ENCODE data around the gene MPG. TPM values are rescaled to one million over a fixed set of nuclear protein-coding genes. Genes with fewer than 3 reads are reported as not detected.
A peak's percentile ranks its signal among the peaks of the same experiment; 100 is the strongest.
"Not testable (repeated sequence)": the region's sequence is repeated elsewhere in the genome, so short reads cannot be mapped to it uniquely, and the experiment has no call there.

The MPG gene
- total RNA-seq, 1 experiment from 2014 or later = 60.0 TPM

DNA sequence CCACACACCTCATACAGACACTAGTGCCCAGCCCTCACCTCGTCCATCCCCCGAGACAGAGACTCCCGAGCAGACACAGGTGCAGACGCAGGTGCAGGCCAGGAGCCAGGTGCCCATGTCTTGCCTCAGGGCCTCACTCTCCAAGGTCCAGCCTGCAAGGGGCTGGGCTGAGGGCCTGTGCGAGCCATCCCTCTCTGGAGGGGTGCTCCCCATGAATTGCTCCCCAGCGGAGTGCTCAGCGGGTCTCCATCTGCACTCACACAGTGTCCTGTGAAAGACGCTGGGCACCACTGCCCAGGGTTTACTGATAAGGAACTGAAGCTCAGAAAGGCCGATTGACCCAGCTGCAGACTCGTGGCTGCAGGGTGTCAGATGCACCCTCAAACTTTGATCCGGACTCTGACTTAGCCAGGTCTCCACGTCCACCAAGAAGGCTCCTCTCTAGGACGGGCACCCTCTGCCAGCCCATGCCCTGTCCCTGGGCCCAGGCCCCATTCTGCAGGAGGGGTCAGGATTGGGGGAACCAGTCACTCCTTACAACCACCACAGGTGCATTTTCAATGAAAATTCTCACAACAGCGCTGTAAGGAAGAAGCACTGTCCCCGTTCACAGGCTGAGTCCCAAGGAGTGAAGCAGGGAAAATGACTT lies 41.6 kb upstream of the MPG start (continued):
- TF ChIP-seq, protein P1, sequence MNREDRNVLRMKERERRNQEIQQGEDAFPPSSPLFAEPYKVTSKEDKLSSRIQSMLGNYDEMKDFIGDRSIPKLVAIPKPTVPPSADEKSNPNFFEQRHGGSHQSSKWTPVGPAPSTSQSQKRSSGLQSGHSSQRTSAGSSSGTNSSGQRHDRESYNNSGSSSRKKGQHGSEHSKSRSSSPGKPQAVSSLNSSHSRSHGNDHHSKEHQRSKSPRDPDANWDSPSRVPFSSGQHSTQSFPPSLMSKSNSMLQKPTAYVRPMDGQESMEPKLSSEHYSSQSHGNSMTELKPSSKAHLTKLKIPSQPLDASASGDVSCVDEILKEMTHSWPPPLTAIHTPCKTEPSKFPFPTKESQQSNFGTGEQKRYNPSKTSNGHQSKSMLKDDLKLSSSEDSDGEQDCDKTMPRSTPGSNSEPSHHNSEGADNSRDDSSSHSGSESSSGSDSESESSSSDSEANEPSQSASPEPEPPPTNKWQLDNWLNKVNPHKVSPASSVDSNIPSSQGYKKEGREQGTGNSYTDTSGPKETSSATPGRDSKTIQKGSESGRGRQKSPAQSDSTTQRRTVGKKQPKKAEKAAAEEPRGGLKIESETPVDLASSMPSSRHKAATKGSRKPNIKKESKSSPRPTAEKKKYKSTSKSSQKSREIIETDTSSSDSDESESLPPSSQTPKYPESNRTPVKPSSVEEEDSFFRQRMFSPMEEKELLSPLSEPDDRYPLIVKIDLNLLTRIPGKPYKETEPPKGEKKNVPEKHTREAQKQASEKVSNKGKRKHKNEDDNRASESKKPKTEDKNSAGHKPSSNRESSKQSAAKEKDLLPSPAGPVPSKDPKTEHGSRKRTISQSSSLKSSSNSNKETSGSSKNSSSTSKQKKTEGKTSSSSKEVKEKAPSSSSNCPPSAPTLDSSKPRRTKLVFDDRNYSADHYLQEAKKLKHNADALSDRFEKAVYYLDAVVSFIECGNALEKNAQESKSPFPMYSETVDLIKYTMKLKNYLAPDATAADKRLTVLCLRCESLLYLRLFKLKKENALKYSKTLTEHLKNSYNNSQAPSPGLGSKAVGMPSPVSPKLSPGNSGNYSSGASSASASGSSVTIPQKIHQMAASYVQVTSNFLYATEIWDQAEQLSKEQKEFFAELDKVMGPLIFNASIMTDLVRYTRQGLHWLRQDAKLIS (CRISPR knock-in tag; IDR thresholded peaks at IDR 0.05; ENCODE audit: borderline replicate concordance) = no peak
- TF ChIP-seq GABPB1 (CRISPR knock-in tag; IDR thresholded peaks at IDR 0.05) = no peak
- TF ChIP-seq, protein P2, sequence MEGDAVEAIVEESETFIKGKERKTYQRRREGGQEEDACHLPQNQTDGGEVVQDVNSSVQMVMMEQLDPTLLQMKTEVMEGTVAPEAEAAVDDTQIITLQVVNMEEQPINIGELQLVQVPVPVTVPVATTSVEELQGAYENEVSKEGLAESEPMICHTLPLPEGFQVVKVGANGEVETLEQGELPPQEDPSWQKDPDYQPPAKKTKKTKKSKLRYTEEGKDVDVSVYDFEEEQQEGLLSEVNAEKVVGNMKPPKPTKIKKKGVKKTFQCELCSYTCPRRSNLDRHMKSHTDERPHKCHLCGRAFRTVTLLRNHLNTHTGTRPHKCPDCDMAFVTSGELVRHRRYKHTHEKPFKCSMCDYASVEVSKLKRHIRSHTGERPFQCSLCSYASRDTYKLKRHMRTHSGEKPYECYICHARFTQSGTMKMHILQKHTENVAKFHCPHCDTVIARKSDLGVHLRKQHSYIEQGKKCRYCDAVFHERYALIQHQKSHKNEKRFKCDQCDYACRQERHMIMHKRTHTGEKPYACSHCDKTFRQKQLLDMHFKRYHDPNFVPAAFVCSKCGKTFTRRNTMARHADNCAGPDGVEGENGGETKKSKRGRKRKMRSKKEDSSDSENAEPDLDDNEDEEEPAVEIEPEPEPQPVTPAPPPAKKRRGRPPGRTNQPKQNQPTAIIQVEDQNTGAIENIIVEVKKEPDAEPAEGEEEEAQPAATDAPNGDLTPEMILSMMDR (IDR thresholded peaks at IDR 0.05) = no peak
- TF ChIP-seq, protein P3, sequence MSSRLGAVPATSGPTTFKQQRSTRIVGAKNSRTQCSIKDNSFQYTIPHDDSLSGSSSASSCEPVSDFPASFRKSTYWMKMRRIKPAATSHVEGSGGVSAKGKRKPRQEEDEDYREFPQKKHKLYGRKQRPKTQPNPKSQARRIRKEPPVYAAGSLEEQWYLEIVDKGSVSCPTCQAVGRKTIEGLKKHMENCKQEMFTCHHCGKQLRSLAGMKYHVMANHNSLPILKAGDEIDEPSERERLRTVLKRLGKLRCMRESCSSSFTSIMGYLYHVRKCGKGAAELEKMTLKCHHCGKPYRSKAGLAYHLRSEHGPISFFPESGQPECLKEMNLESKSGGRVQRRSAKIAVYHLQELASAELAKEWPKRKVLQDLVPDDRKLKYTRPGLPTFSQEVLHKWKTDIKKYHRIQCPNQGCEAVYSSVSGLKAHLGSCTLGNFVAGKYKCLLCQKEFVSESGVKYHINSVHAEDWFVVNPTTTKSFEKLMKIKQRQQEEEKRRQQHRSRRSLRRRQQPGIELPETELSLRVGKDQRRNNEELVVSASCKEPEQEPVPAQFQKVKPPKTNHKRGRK (CRISPR knock-in tag; IDR thresholded peaks at IDR 0.05; ENCODE audit: borderline replicate concordance) = no peak
- TF ChIP-seq SMAD4 (CRISPR knock-in tag; IDR thresholded peaks at IDR 0.05) = no peak

DNA sequence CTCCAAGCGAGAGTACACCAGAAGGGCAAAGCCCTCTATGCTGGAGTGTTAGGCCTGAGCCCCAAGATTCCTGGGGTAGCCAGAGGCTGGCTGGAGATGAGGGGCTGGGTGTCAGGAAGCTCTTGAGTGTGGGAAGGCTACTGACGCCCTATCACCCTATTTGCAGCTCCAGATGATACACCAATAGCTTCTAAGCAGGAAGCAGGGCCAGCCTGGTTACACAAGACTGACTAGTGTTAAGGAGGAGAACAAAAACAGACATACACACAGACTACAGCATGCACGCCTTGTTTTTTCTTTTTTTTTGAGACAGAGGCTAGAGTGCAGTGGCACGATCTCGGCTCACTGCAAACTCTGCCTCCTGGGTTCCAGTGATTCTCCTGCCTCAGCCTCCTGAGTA lies 40.5 kb upstream of the MPG start:
- ChIA-PET CTCF (interaction anchor here (1.7 kb wide), 1 partner anchor 81 kb away, joined by 5 read pairs; no protein-coding TSS in a partner anchor), POLR2A (interaction anchor here (1.9 kb wide), 1 partner anchor 16 kb away, joined by 6 read pairs; the partner anchor contains the start of genes POLR3K and SNRNP25)
- Mint-ChIP-seq H3K27ac (no peak overlapping the region), H3K4me1 (no peaks in the 10 kb centered on the region; the same call in 1 of the 2 replicates), H3K27me3 (ENCODE audit: low read depth) (no peaks in the 10 kb centered on the region), H3K9me3 (peaks cover 9% of the 10 kb centered on the region), H3K4me3 (no peak overlapping the region), H3K36me3 (peaks cover 28% of the 10 kb centered on the region)
- DNase-seq (ENCODE audit: low spot score) (no peak), ATAC-seq (no peak)
- TF ChIP-seq ZNF219 (CRISPR knock-in tag; IDR thresholded peaks at IDR 0.05; ENCODE audit: borderline replicate concordance) = no peak
- no peak for TF ChIP-seq RORB (CRISPR knock-in tag; IDR thresholded peaks at IDR 0.05)
- no peak for TF ChIP-seq SMAD3 (CRISPR knock-in tag; IDR thresholded peaks at IDR 0.05; ENCODE audit: borderline replicate concordance)
- TF ChIP-seq, protein P4, sequence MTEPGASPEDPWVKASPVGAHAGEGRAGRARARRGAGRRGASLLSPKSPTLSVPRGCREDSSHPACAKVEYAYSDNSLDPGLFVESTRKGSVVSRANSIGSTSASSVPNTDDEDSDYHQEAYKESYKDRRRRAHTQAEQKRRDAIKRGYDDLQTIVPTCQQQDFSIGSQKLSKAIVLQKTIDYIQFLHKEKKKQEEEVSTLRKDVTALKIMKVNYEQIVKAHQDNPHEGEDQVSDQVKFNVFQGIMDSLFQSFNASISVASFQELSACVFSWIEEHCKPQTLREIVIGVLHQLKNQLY (CRISPR knock-in tag; IDR thresholded peaks at IDR 0.05) = no peak
- TF ChIP-seq ZNF423 (CRISPR knock-in tag; IDR thresholded peaks at IDR 0.05) = no peak
- TF ChIP-seq, protein P5, sequence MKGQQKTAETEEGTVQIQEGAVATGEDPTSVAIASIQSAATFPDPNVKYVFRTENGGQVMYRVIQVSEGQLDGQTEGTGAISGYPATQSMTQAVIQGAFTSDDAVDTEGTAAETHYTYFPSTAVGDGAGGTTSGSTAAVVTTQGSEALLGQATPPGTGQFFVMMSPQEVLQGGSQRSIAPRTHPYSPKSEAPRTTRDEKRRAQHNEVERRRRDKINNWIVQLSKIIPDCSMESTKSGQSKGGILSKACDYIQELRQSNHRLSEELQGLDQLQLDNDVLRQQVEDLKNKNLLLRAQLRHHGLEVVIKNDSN (CRISPR knock-in tag; IDR thresholded peaks at IDR 0.05) = no peak
- TF ChIP-seq, protein P6, sequence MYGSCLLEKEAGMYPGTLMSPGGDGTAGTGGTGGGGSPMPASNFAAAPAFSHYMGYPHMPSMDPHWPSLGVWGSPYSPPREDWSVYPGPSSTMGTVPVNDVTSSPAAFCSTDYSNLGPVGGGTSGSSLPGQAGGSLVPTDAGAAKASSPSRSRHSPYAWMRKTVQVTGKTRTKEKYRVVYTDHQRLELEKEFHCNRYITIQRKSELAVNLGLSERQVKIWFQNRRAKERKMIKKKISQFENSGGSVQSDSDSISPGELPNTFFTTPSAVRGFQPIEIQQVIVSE (CRISPR knock-in tag; IDR thresholded peaks at IDR 0.05; ENCODE audit: borderline replicate concordance) = no peak
- no peak for TF ChIP-seq RELA (CRISPR knock-in tag; IDR thresholded peaks at IDR 0.05; ENCODE audit: borderline replicate concordance)
- TF ChIP-seq IRF2 (CRISPR knock-in tag; IDR thresholded peaks at IDR 0.05; ENCODE audit: borderline replicate concordance, low read depth) = no peak
- no peak for TF ChIP-seq PRRX2 (CRISPR knock-in tag; IDR thresholded peaks at IDR 0.05)
- no peak for TF ChIP-seq EMX1 (CRISPR knock-in tag; IDR thresholded peaks at IDR 0.05)
- no peak for TF ChIP-seq NFATC4 (CRISPR knock-in tag; IDR thresholded peaks at IDR 0.05)

DNA sequence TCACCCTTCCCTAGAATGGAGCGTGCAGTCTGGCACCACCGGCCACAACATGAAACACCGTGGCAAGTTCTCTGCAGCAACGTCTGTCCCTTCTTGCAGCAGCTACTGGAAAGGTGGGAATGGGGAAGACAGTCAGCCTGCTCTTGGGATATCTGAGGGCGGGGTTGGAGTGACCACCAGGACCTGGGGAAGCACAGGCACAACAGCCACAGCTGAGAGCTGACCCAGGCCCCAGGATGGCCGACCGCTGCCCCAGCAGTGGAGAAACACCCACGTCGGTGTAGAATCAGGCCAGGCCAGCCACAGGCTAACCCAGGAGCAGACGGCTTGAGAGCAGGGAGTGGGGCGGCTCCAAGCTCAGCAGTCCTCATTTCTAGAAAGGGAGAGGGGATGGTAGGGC lies 39.8 kb upstream of the MPG start:
- peaks cover 16% of the 10 kb centered on the region for H3K9me3 Mint-ChIP-seq
- peak overlapping the region; percentile 49; the same call in 1 of the 2 replicates for H3K27ac Mint-ChIP-seq
- not testable (repeated sequence) for H3K4me3 Mint-ChIP-seq; H3K4me1 Mint-ChIP-seq; ATAC-seq; DNase-seq (ENCODE audit: low spot score); H3K27me3 Mint-ChIP-seq (ENCODE audit: low read depth)
- H3K36me3 Mint-ChIP-seq = peaks cover 35% of the 10 kb centered on the region
- POLR2A ChIA-PET = interaction anchor here (1.9 kb wide), 1 partner anchor 15 kb away, joined by 6 read pairs; the partner anchor contains the start of genes POLR3K and SNRNP25
- CTCF ChIA-PET = interaction anchor here (1.7 to 2.8 kb wide), 4 partner anchors 15 to 80 kb away, joined by 5 to 13 read pairs (median 8); partner anchors contain the start of genes POLR3K and SNRNP25

Data from WTC11 (cell line).